Right lobe of liver (tissue), 6 donors: Measurements from ENCODE around the gene SORBS2. TPM values are rescaled to one million over a fixed set of nuclear protein-coding genes. Genes with fewer than 3 reads are reported as not detected.

Experiments used
- ATAC-seq, 4 donors: fragments of 200-7000 bp; cut with Tn5 transposase; one replicate each; pipeline ENCODE4 v1.9.1; 2020; ENCODE audit warnings: mild to moderate bottlenecking in 4 of 4, moderate library complexity in 4 of 4
- DNase-seq, 3 donors: peaks; one replicate each; pipeline ENCODE4 v3.0.0-alpha.2; 2020
- H3K27ac ChIP-seq, 3 donors: fragments of 200-600 bp; one replicate each; pipeline ENCODE4 v1.8.0; 2022
- H3K27me3 ChIP-seq, 2 donors: fragments of 200-600 bp; one replicate each; pipeline ENCODE4 v1.8.0; 2022
- H3K36me3 ChIP-seq, 4 donors: fragments of 200-600 bp; sonication (generic) in 1 of 4; one replicate each; pipeline versions ENCODE4 v1.5.1 to v1.8.0; 2017 to 2022; ENCODE audit warnings: control low read depth in 1 of 4
- H3K4me1 ChIP-seq, 4 donors: fragments of 200-600 bp; sonication (generic) in 1 of 4; one replicate each; pipeline versions ENCODE4 v1.5.1 to v1.8.0; 2017 to 2022; ENCODE audit warnings: control low read depth in 1 of 4
- H3K4me3 ChIP-seq, 3 donors: fragments of 200-600 bp; one replicate each; pipeline ENCODE4 v1.8.0; 2022
- H3K9me3 ChIP-seq, 4 donors: fragments of 200-600 bp; sonication (generic) in 1 of 4; one replicate each; pipeline versions ENCODE4 v1.5.1 to v1.8.0; 2017 to 2022; ENCODE audit warnings: control low read depth in 1 of 4
- POLR2A ChIP-seq: fragments of 450-650 bp; IDR thresholded peaks from one replicate; pipeline ENCODE4 v1.6.1; 2017; ENCODE audit warnings: antibody characterized with exemption, mild to moderate bottlenecking
- WGBS: methylation state at CpG from one replicate; pipeline ENCODE4 v1.1.6; 2018; ENCODE audit warnings: low coverage, low lambda C conversion rate; ENCODE audit not compliant: insufficient coverage; ENCODE audit errors: missing lambda C conversion rate; 5-methylcytosine and 5-hydroxymethylcytosine counted together
- intact Hi-C, 2 donors: fragments of 100-400 bp; cut with DNase I; formaldehyde crosslinking; loops; one replicate each; pipeline versions ENCODE4 v1.11.2 to v1.14.1; 2022
- small RNA-seq, 2 experiments: library from RNA; depleted of rRNA; stranded (forward); fragments of <200 nt; gene quantifications; one replicate each; pipeline ENCODE3, GENCODE V24; 2016
- total RNA-seq, 6 experiments: library from RNA; depleted of rRNA in 2 of 6; stranded (reverse); fragments of >200 nt in 2 of 6; fragmentation: NEBNext Ultra II Directional in 3 of 6; extraction: Animal tissue kit (Norgen Biotek cat#: 25700) in 3 of 6; gene quantifications; one replicate each; pipeline versions ENCODE4 v1.1.0 to v1.2.4, GENCODE V29; 2016 to 2023
- TF ChIP-seq, protein P1 (sequence below), 4 donors: fragments of 200-600 bp in 3 of 4; fragments of 450-650 bp in 1 of 4; IDR thresholded peaks; one replicate each; pipeline versions ENCODE4 v1.5.1 to v1.8.0; 2016 to 2022; ENCODE audit warnings: antibody characterized with exemption in 4 of 4, mild to moderate bottlenecking in 2 of 4
- donor health status: DM: no; HTN: yes; CAD: no.
- donor health status: DM: no; HTN: no; CAD: no.
- donor health status: DM: no; HTN: no; CAD: no.
- donor health status: DM: no; HTN: yes; CAD: no.
- donor health status: DM: no; HTN: yes; CAD: no.

Gene SORBS2
- total RNA-seq, 6 experiments from 2014 or later: 60.8 to 144 (median 107) TPM

DNA sequence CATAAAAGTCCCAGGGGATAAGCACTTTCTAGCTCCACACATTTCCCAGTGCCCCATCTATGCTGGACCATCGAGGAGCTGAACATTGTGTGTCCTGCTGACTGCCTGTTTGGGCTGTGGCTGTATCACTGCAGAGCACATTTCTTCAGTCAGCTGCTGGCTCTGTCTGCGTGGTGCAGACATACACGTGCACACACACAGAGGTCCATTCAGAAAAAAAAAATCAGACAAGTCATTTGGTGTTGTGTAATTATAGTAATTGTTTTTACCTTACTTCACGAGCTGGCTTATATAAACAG, 275.6 kb downstream of the SORBS2 start:
- Histone ChIP-seq H3K27me3 (no peaks in the 10 kb centered on the region), H3K27ac (no peak overlapping the region), H3K4me3 (no peak overlapping the region), H3K4me1 (peaks cover 0 to 6% (median 0%) of the 10 kb centered on the region in 4 donors), H3K36me3 (no peaks in the 10 kb centered on the region), H3K9me3 (no peaks in the 10 kb centered on the region)
- 5% methylated on average over 4 of the region's 4 CpGs for WGBS
- peak; percentile 18 to 26 (median 23) for ATAC-seq
- intact Hi-C loops: no loop called here
- DNase-seq: no peak
- TF ChIP-seq, protein P1, sequence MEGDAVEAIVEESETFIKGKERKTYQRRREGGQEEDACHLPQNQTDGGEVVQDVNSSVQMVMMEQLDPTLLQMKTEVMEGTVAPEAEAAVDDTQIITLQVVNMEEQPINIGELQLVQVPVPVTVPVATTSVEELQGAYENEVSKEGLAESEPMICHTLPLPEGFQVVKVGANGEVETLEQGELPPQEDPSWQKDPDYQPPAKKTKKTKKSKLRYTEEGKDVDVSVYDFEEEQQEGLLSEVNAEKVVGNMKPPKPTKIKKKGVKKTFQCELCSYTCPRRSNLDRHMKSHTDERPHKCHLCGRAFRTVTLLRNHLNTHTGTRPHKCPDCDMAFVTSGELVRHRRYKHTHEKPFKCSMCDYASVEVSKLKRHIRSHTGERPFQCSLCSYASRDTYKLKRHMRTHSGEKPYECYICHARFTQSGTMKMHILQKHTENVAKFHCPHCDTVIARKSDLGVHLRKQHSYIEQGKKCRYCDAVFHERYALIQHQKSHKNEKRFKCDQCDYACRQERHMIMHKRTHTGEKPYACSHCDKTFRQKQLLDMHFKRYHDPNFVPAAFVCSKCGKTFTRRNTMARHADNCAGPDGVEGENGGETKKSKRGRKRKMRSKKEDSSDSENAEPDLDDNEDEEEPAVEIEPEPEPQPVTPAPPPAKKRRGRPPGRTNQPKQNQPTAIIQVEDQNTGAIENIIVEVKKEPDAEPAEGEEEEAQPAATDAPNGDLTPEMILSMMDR (IDR thresholded peaks at IDR 0.05): no peak
- no peak for TF ChIP-seq POLR2A

DNA sequence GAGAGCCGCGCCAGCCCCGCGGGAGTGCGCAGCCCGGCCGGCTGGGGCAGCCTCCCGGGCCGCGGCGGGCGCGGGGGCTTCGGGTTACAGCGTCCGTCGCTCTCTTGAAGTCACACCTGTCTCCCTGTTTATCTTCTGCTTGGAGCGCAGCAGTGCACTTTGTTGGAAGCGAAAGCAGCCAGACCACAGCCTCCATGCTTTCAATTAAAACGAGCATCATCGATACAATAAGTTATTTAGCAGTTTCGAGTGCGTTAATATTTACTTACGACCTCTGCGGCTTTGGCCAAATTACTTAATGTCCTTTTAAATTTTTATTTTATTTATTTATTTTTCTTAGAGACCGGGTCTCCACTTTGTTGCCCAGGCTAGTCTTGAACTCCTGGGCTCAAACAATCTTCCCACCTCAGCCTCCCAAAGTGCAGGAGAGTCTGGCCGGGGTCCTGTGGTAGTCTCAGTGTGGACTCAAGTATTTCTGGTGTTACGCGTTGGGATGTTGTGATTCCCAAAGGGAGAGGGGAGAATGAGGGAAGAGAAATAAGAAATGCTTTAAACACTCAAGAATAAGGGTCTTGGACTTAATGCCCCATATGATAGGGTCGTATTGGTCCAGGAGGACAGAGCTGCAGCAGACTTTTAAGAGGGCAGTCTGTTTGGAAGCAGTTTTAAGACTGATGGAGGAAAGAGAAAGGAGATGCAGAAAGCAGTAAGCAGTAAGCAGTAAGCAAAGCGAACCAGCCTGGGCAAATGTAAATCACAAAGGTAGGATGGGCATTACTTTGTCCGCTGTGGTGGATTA, 276.2 kb downstream of the SORBS2 start:
- intact Hi-C loops: no loop called here
- Histone ChIP-seq H3K4me1 (peaks cover 0 to 6% (median 0%) of the 10 kb centered on the region in 4 donors), H3K9me3 (no peaks in the 10 kb centered on the region), H3K36me3 (no peaks in the 10 kb centered on the region), H3K27ac (peak overlapping the region in 2 of 3 donors; percentile 60 to 86), H3K27me3 (no peaks in the 10 kb centered on the region), H3K4me3 (peak overlapping the region; percentile 53 to 85 (median 57))
- 17% methylated on average over 14 of the region's 32 CpGs for WGBS
- ATAC-seq (no peak), DNase-seq (no peak)
- TF ChIP-seq POLR2A: no peak
- TF ChIP-seq, protein P1 (IDR thresholded peaks at IDR 0.05): peak in 1 of 4 donors; percentile 8

Small RNA genes lying within 50 kb of the gene (small RNA-seq; reads per million reads assigned to genes)
- gene RF00019: 0 reads per million in 2 experiments
